ENCODE results near the gene CDRT4. TPM values are rescaled to one million over a fixed set of nuclear protein-coding genes. Genes with fewer than 3 reads are reported as not detected.

CDRT4 gene
- total and polyA plus RNA-seq, 5 experiments from 2014 or later = 0.84 to 10.6 (median 1.8) TPM

- DNase-seq = no peak
- ATAC-seq = no peak
- Mint-ChIP-seq H3K4me1 (peaks cover 10 to 14% (median 12%) of the 10 kb centered on the region in 4 donors), H3K9me3 (no peaks in the 10 kb centered on the region), H3K27me3 (peaks cover 0 to 3% (median 0%) of the 10 kb centered on the region in 5 donors), H3K4me3 (no peak overlapping the region), H3K27ac (peak overlapping the region in 2 of 10 donors; percentile 71 to 95), H3K36me3 (peaks cover 0 to 26% (median 26%) of the 10 kb centered on the region in 3 donors)
- POLR2A ChIA-PET = no interaction called here
Measured at GRCh38 chr17:15503731-15504130, 36.3 kb upstream of the CDRT4 start.

- peaks cover 0 to 26% (median 24%) of the 10 kb centered on the region in 3 donors for H3K36me3 Mint-ChIP-seq
- peak overlapping the region in 4 of 10 donors; percentile 20 to 48 (median 32) for H3K4me3 Mint-ChIP-seq
- POLR2A ChIA-PET = no interaction called here
- DNase-seq (peak; percentile 33 to 82 (median 54)), ATAC-seq (peak; percentile 81 to 82)
- H3K27me3 Mint-ChIP-seq = peaks cover 0 to 3% (median 0%) of the 10 kb centered on the region in 5 donors
- no peaks in the 10 kb centered on the region for H3K9me3 Mint-ChIP-seq
- H3K27ac Mint-ChIP-seq = peak overlapping the region in 5 of 10 donors; percentile 49 to 95 (median 80)
- peaks cover 10 to 14% (median 12%) of the 10 kb centered on the region in 4 donors for H3K4me1 Mint-ChIP-seq
Measured at GRCh38 chr17:15502369-15503112, 35.1 kb upstream of the CDRT4 start.

GRCh38 chr17:15501793-15502192 is 34.4 kb upstream of the CDRT4 start:
- H3K27me3 Mint-ChIP-seq = peaks cover 0 to 3% (median 0%) of the 10 kb centered on the region in 5 donors
- H3K36me3 Mint-ChIP-seq = peaks cover 0 to 26% (median 22%) of the 10 kb centered on the region in 3 donors
- ATAC-seq (no peak), DNase-seq (no peak)
- no peak overlapping the region for H3K27ac Mint-ChIP-seq
- POLR2A ChIA-PET = no interaction called here
- no peak overlapping the region for H3K4me3 Mint-ChIP-seq
- peaks cover 10 to 14% (median 12%) of the 10 kb centered on the region in 4 donors for H3K4me1 Mint-ChIP-seq
- H3K9me3 Mint-ChIP-seq = no peaks in the 10 kb centered on the region

- POLR2A ChIA-PET = no interaction called here
- Mint-ChIP-seq H3K9me3 (no peaks in the 10 kb centered on the region), H3K4me3 (no peak overlapping the region), H3K36me3 (peaks cover 0 to 25% (median 19%) of the 10 kb centered on the region in 3 donors), H3K27ac (no peak overlapping the region), H3K4me1 (peaks cover 10 to 14% (median 12%) of the 10 kb centered on the region in 4 donors), H3K27me3 (peaks cover 0 to 3% (median 0%) of the 10 kb centered on the region in 5 donors)
- ATAC-seq (no peak), DNase-seq (no peak)
Measured at GRCh38 chr17:15501282-15501681, 33.9 kb upstream of the CDRT4 start.

- ATAC-seq = no peak
- H3K27ac Mint-ChIP-seq = no peak overlapping the region
- peaks cover 0 to 3% (median 0%) of the 10 kb centered on the region in 5 donors for H3K27me3 Mint-ChIP-seq
- no peaks in the 10 kb centered on the region for H3K9me3 Mint-ChIP-seq
- peaks cover 0 to 34% (median 22%) of the 10 kb centered on the region in 3 donors for H3K36me3 Mint-ChIP-seq
- POLR2A ChIA-PET = no interaction called here
- no peak for DNase-seq
- peaks cover 6 to 8% (median 6%) of the 10 kb centered on the region in 4 donors for H3K4me1 Mint-ChIP-seq
- no peak overlapping the region for H3K4me3 Mint-ChIP-seq
Measured at GRCh38 chr17:15498107-15498506, 30.7 kb upstream of the CDRT4 start.

GRCh38 chr17:15496735-15497670 is 29.6 kb upstream of the CDRT4 start:
- POLR2A ChIA-PET = no interaction called here
- ATAC-seq = no peak
- Mint-ChIP-seq H3K36me3 (peaks cover 0 to 33% (median 19%) of the 10 kb centered on the region in 3 donors), H3K27me3 (no peaks in the 10 kb centered on the region), H3K9me3 (no peaks in the 10 kb centered on the region), H3K27ac (peak overlapping the region in 1 of 10 donors; percentile 20), H3K4me1 (no peaks in the 10 kb centered on the region), H3K4me3 (no peak overlapping the region)
- DNase-seq = no peak

GRCh38 chr17:15494821-15495220 is 27.4 kb upstream of the CDRT4 start:
- Mint-ChIP-seq H3K4me3 (no peak overlapping the region), H3K9me3 (no peaks in the 10 kb centered on the region), H3K27me3 (no peaks in the 10 kb centered on the region), H3K4me1 (no peaks in the 10 kb centered on the region), H3K36me3 (peaks cover 0 to 25% (median 11%) of the 10 kb centered on the region in 3 donors), H3K27ac (peak overlapping the region in 1 of 10 donors; percentile 29)
- no peak for DNase-seq
- ATAC-seq = no peak
- POLR2A ChIA-PET = no interaction called here

GRCh38 chr17:15493693-15494035 is 26.2 kb upstream of the CDRT4 start:
- POLR2A ChIA-PET = no interaction called here
- Mint-ChIP-seq H3K27ac (peak overlapping the region in 2 of 10 donors; percentile 19 to 55), H3K27me3 (no peaks in the 10 kb centered on the region), H3K4me3 (no peak overlapping the region), H3K4me1 (no peaks in the 10 kb centered on the region), H3K9me3 (no peaks in the 10 kb centered on the region), H3K36me3 (peaks cover 0 to 21% (median 11%) of the 10 kb centered on the region in 3 donors)
- ATAC-seq (no peak), DNase-seq (no peak)

- H3K4me3 Mint-ChIP-seq = no peak overlapping the region
- no peaks in the 10 kb centered on the region for H3K9me3 Mint-ChIP-seq
- POLR2A ChIA-PET = no interaction called here
- no peaks in the 10 kb centered on the region for H3K4me1 Mint-ChIP-seq
- no peaks in the 10 kb centered on the region for H3K27me3 Mint-ChIP-seq
- H3K27ac Mint-ChIP-seq = peak overlapping the region in 1 of 10 donors; percentile 55
- peaks cover 0 to 24% (median 11%) of the 10 kb centered on the region in 3 donors for H3K36me3 Mint-ChIP-seq
- no peak for DNase-seq
- no peak for ATAC-seq
Measured at GRCh38 chr17:15492791-15493692, 25.6 kb upstream of the CDRT4 start.

- Mint-ChIP-seq H3K4me3 (no peak overlapping the region), H3K27ac (no peak overlapping the region), H3K36me3 (peaks cover 0 to 23% (median 11%) of the 10 kb centered on the region in 3 donors), H3K9me3 (no peaks in the 10 kb centered on the region), H3K27me3 (no peaks in the 10 kb centered on the region), H3K4me1 (no peaks in the 10 kb centered on the region)
- no peak for ATAC-seq
- POLR2A ChIA-PET = no interaction called here
- no peak for DNase-seq
Measured at GRCh38 chr17:15492186-15492585, 24.8 kb upstream of the CDRT4 start.

GRCh38 chr17:15490634-15491261 is 23.3 kb upstream of the CDRT4 start:
- H3K9me3 Mint-ChIP-seq = no peaks in the 10 kb centered on the region

GRCh38 chr17:15488557-15488956 is 21.1 kb upstream of the CDRT4 start:
- H3K4me3 Mint-ChIP-seq = no peak overlapping the region
- H3K27ac Mint-ChIP-seq = peak overlapping the region in 1 of 10 donors; percentile 17
- POLR2A ChIA-PET = no interaction called here
- H3K27me3 Mint-ChIP-seq = no peaks in the 10 kb centered on the region
- peaks cover 0 to 3% (median 0%) of the 10 kb centered on the region in 4 donors for H3K4me1 Mint-ChIP-seq
- H3K36me3 Mint-ChIP-seq = peaks cover 0 to 10% (median 4%) of the 10 kb centered on the region in 3 donors
- ATAC-seq (no peak), DNase-seq (no peak)
- H3K9me3 Mint-ChIP-seq = no peaks in the 10 kb centered on the region

More at GRCh38 chr17:15490634-15491261, 23.3 kb upstream of the CDRT4 start:
- Mint-ChIP-seq H3K4me3 (no peak overlapping the region), H3K27me3 (no peaks in the 10 kb centered on the region), H3K36me3 (peaks cover 0 to 16% (median 7%) of the 10 kb centered on the region in 3 donors), H3K27ac (no peak overlapping the region), H3K4me1 (no peaks in the 10 kb centered on the region)
- ATAC-seq = no peak
- DNase-seq = no peak
- POLR2A ChIA-PET = no interaction called here
